VCaP (cell line): ENCODE results near the gene ANAPC7.
"Not testable (repeated sequence)": the region's sequence is repeated elsewhere in the genome, so short reads cannot be mapped to it uniquely, and the experiment has no call there.

ENCODE experiments used
- H3K27ac ChIP-seq: fragments of 450-650 bp; 2 replicates; pipeline ENCODE4 v1.5.1; 2017
- CTCF ChIP-seq: fragments of 450-650 bp; conservative IDR thresholded peaks from 2 replicates; pipeline ENCODE4 v1.5.1; 2017; ENCODE audit warnings: mild to moderate bottlenecking, moderate library complexity

The ANAPC7 gene

GRCh38 chr12:110379631-110380030 is 23.9 kb downstream of the ANAPC7 start:
- no peak for TF ChIP-seq CTCF
- H3K27ac ChIP-seq = no peak overlapping the region

GRCh38 chr12:110379197-110379596 is 24.3 kb downstream of the ANAPC7 start:
- TF ChIP-seq CTCF = no peak

GRCh38 chr12:110378131-110378790 is 25.2 kb downstream of the ANAPC7 start:
- not testable (repeated sequence) for H3K27ac ChIP-seq

More at GRCh38 chr12:110379197-110379596, 24.3 kb downstream of the ANAPC7 start:
- H3K27ac ChIP-seq = no peak overlapping the region

GRCh38 chr12:110373962-110374611 is 29.4 kb downstream of the ANAPC7 start:
- H3K27ac ChIP-seq = no peak overlapping the region
- no peak for TF ChIP-seq CTCF

GRCh38 chr12:110373425-110373824 is 30.1 kb downstream of the ANAPC7 start:
- no peak for TF ChIP-seq CTCF
- H3K27ac ChIP-seq = no peak overlapping the region

GRCh38 chr12:110373025-110373424 is 30.5 kb downstream of the ANAPC7 start:
- H3K27ac ChIP-seq = no peak overlapping the region
- TF ChIP-seq CTCF = no peak

- TF ChIP-seq CTCF = no peak
- H3K27ac ChIP-seq = no peak overlapping the region
These were observed 31.5 kb downstream of the ANAPC7 start for GRCh38 chr12:110372056-110372425.

- no peak for TF ChIP-seq CTCF
- no peak overlapping the region for H3K27ac ChIP-seq
These were observed 32.0 kb downstream of the ANAPC7 start for GRCh38 chr12:110371408-110372055.
